Muscle of leg (tissue), 11 donors: ENCODE results near the gene ANKRD11. TPM values are rescaled to one million over a fixed set of nuclear protein-coding genes. Genes with fewer than 3 reads are reported as not detected.
"Not testable (repeated sequence)": the region's sequence is repeated elsewhere in the genome, so short reads cannot be mapped to it uniquely, and the experiment has no call there.

ENCODE experiments used
- DNase-seq: peaks from one replicate; pipeline ENCODE4 v3.0.0; 2013
- H3K27ac ChIP-seq: one replicate; pipeline ENCODE4 v1.5.1; 2013; ENCODE audit warnings: mild to moderate bottlenecking, low read length, control low read depth
- H3K27me3 ChIP-seq: one replicate; pipeline ENCODE4 v1.6.1; 2013; ENCODE audit warnings: low read length; ENCODE audit not compliant: control insufficient read depth, insufficient read depth
- H3K36me3 ChIP-seq: one replicate; pipeline ENCODE4 v1.6.1; 2013; ENCODE audit warnings: low read length; ENCODE audit not compliant: control insufficient read depth, insufficient read depth
- H3K4me1 ChIP-seq: one replicate; pipeline ENCODE4 v1.6.1; 2013; ENCODE audit warnings: low read length; ENCODE audit not compliant: control insufficient read depth, insufficient read depth
- H3K4me3 ChIP-seq: one replicate; pipeline ENCODE4 v1.5.1; 2013; ENCODE audit warnings: low read length, control low read depth
- H3K9me3 ChIP-seq: replicated peaks from 2 replicates; pipeline ENCODE4 v1.6.1; 2013; ENCODE audit warnings: low read depth, low read length; ENCODE audit not compliant: control insufficient read depth
- WGBS: methylation state at CpG from one replicate; pipeline ENCODE4 v1.1.5; 2013; ENCODE audit warnings: missing lambda C conversion rate; ENCODE audit not compliant: insufficient coverage; 5-methylcytosine and 5-hydroxymethylcytosine counted together
- polyA plus RNA-seq, 8 donors: library from polyadenylated mRNA; unstranded; fragments of 120-200 nt; gene quantifications; one replicate each; pipeline versions ENCODE4 v1.2.1 to v1.2.3, GENCODE V29; 2013; ENCODE audit warnings: inconsistent platforms in 1 of 8, low replicate concordance in 1 of 8; ENCODE audit not compliant: insufficient read length in 8 of 8, insufficient read depth in 1 of 8
- total RNA-seq: library from RNA; stranded (reverse); fragments of 120-200 nt; gene quantifications from one replicate; pipeline ENCODE4 v1.2.4, GENCODE V29; 2013

ANKRD11 gene
- total and polyA plus RNA-seq, 9 donors = 34.0 to 79.8 (median 63.6) TPM

DNA sequence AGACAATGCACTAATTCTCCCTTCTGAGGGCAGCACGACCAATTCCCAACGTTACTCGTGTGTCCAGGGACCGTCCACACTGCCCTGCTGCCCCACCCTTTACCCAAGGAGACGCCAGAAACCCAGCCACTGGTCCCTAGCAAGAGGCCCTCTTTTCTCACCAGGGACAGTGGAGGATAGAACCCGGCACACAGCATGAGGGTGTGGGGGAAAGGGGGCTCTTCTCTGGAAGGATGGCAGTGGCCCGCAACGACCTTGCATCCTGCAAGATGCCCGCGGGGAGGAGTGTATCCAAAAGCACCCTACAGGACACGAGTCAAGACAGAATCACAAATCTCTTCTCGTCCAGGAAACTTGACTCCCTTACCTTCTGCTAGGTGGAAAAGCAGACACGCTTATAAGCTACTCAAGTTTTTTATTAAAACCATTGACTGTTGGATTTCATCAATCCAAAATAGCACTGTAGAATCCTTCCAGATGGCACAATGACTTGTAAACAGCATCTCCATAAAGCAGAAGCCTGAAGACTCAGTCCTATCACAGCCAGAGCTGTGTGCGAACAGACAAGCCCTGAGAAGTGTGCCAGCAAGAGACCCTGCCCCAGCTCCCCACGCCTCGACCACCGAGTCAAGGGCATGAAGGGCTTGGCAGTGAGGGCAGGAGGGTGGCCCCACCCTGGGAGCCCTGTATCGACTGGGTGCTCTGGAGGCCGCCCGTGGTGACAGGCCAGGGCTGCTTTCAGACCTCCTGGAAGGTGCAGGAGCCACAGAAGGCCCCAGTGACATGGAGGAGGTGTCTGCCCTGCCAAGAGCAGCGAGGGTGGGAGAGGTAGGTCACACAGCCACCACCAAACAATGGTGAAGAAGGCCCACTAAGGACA is 103.8 kb downstream of the ANKRD11 start:
- Histone ChIP-seq H3K4me3 (no peak overlapping the region), H3K27ac (no peak overlapping the region), H3K4me1 (peaks cover 19% of the 10 kb centered on the region), H3K27me3 (no peaks in the 10 kb centered on the region), H3K36me3 (no peaks in the 10 kb centered on the region), H3K9me3 (no peaks in the 10 kb centered on the region)
- 77% methylated on average over 14 of the region's 21 CpGs for whole genome bisulfite sequencing
- DNase-seq = no peak

DNA sequence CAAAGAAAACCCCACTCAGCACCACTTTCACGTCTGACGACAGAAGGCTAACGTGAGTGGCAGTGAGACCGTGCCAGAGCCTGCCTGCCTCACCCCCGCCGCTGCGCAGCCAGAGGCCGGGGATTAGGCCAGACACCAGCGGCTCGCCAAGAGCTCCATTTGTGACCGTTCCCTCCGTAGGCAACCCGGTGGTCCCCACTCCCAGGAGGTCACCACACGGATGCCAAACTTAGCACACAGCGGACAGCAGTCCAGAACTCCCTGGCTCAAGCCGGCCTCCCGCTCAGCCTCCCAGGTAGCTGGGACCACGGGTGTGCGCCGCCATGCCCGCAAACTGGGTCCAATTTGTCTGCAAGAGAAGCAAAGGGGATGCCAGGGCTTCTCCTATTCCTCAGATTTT is 104.6 kb downstream of the ANKRD11 start:
- Histone ChIP-seq H3K27me3 (no peaks in the 10 kb centered on the region), H3K4me3 (no peak overlapping the region), H3K36me3 (no peaks in the 10 kb centered on the region), H3K9me3 (no peaks in the 10 kb centered on the region), H3K27ac (no peak overlapping the region), H3K4me1 (peaks cover 17% of the 10 kb centered on the region)
- no peak for DNase-seq
- WGBS = 86% methylated on average over 20 of the region's 21 CpGs

DNA sequence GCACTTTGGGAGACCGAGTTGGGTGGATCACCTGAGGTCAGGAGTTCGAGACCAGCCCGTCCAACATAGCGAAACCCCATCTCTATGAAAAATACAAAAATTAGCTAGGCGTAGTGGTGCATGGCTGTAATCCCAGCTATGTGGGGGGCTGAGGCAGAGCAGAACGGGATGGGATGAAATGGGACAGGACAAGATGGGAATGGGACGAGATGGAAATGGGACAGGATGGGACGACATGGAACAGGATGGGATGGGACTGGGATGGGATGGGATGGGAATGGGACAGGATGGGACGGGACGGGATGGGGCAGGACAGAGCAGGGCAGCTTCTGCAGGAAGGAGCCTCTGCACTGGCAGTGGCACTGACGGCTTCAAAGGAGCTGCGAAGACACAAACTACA is 106.1 kb downstream of the ANKRD11 start:
- no peak for DNase-seq
- Histone ChIP-seq H3K9me3 (no peaks in the 10 kb centered on the region), H3K27me3 (no peaks in the 10 kb centered on the region), H3K36me3 (no peaks in the 10 kb centered on the region), H3K27ac (no peak overlapping the region), H3K4me3 (no peak overlapping the region), H3K4me1 (peaks cover 20% of the 10 kb centered on the region)
- 78% methylated on average over 7 of the region's 12 CpGs for WGBS

DNA sequence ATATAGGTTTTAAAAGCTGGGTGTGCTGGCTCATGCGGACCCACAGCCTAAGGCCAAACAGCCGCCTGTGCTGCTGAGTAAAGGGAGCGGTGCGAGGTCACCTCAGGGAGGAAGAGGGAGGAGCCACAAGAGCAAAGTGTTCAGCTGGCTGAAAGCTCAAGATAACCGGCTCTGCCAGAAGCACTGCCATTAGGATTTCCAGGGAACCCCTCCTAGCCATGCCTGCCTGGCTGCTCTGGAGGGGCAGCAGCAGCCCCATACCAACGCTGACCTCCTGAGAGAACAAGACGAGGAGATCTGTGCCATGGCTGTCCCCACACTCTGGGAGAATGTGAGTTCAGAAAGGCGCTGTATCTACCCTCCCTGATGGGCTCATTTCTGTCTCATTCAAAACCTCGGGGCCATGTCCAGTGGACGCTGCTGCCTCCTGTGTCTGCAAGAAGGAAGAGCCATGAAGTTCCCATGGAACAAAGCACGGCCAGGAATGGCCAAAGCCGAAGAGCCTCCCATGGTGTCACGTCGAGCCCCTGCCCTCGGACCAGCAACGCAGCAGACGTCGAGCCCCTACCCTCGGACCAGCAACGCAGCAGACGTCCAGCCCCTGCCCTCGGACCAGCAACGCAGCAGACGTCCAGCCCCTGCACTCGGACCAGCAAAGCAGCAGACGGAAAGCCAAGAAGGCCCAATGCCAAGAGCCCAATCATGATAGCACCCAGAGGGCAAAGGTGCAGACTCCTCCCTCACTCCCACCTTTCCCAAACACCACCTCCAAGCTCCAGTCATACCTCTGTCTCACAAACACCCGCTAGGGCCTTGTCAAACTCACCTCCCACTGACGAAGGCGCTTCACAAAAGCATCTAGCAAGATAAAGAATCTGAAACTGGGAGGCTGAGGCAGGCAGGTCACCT is 107.0 kb downstream of the ANKRD11 start:
- no peaks in the 10 kb centered on the region for H3K9me3 ChIP-seq
- H3K4me3 ChIP-seq = no peak overlapping the region
- no peaks in the 10 kb centered on the region for H3K36me3 ChIP-seq
- peak overlapping the region; percentile 0 for H3K27ac ChIP-seq
- WGBS = 54% methylated on average over 26 of the region's 29 CpGs
- no peak for DNase-seq
- H3K27me3 ChIP-seq = no peaks in the 10 kb centered on the region
- peaks cover 27% of the 10 kb centered on the region for H3K4me1 ChIP-seq

DNA sequence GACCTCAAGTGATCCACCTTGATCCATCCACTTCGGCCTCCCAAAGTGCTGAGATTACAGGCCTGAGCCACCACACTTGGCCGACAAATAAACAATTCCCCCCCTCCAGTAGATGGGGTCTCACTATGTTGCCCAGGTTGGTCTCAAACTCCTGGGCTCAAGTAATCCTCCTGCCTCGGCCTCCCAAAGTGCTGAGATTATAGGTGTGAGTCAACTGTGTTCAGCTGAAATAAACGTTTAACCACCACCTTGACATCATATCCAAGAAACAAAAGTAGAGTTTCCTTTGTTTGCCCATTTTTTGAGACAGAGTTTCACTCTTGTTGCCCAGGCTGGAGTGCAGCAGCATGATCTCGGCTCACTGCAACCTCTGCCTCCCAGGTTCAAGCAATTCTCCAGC is 107.8 kb downstream of the ANKRD11 start:
- H3K27ac ChIP-seq = not testable (repeated sequence)

DNA sequence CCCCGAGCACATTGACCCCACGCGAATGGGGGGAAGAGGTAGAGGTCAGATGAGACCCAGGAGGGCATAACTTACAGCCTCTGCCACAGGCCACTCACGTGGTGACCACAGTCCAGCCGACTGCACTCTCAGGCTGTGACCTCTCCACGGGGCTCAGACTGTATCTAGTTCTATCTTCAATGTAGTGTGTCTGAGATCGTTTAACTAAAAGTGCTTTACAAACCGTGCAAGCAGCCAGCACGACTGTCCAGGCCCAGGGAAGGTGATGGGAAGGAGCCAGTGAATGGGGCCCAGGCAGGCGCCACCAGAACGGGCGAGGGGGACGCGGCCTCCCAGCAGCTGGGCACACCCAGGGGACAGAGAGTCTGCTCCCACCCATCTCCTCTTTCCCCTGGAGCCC is 108.6 kb downstream of the ANKRD11 start:
- Histone ChIP-seq H3K9me3 (peaks cover 3% of the 10 kb centered on the region), H3K36me3 (no peaks in the 10 kb centered on the region), H3K27ac (no peak overlapping the region), H3K4me3 (no peak overlapping the region), H3K4me1 (peaks cover 24% of the 10 kb centered on the region), H3K27me3 (no peaks in the 10 kb centered on the region)
- WGBS = no CpG with 5 or more reads among the region's 14 CpGs
- no peak for DNase-seq

More for the DNA sequence above, 107.8 kb downstream of the ANKRD11 start:
- H3K36me3 ChIP-seq, H3K27me3 ChIP-seq, H3K9me3 ChIP-seq, H3K4me3 ChIP-seq, DNase-seq: not testable (repeated sequence)
- 35% methylated on average over 3 of the region's 5 CpGs for WGBS
- H3K4me1 ChIP-seq = peaks cover 27% of the 10 kb centered on the region

DNA sequence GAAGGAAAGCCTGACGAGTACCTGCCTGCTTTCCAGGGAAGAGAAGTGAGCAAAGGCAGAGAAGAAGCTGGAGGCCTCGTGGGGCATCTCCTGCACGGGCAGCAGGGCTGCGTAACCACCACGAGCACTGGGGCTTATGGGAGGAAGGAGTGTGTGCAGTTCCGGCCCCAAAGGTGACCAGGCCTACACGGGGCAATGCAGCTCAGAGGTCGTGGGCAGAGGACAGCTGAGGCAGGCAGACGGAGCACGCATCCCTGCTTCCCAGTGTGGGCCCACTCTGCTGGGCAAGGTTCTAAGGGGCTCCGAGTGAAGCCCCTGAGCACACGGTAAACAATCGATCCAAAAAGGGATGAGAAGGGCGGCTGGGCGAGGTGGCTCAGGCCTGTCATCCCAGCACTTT is 109.7 kb downstream of the ANKRD11 start:
- H3K4me3 ChIP-seq = no peak overlapping the region
- DNase-seq = no peak
- H3K9me3 ChIP-seq = peaks cover 8% of the 10 kb centered on the region
- H3K27ac ChIP-seq = no peak overlapping the region
- 70% methylated on average over 15 of the region's 15 CpGs for WGBS
- H3K4me1 ChIP-seq = peaks cover 24% of the 10 kb centered on the region
- H3K27me3 ChIP-seq = no peaks in the 10 kb centered on the region
- H3K36me3 ChIP-seq = no peaks in the 10 kb centered on the region

DNA sequence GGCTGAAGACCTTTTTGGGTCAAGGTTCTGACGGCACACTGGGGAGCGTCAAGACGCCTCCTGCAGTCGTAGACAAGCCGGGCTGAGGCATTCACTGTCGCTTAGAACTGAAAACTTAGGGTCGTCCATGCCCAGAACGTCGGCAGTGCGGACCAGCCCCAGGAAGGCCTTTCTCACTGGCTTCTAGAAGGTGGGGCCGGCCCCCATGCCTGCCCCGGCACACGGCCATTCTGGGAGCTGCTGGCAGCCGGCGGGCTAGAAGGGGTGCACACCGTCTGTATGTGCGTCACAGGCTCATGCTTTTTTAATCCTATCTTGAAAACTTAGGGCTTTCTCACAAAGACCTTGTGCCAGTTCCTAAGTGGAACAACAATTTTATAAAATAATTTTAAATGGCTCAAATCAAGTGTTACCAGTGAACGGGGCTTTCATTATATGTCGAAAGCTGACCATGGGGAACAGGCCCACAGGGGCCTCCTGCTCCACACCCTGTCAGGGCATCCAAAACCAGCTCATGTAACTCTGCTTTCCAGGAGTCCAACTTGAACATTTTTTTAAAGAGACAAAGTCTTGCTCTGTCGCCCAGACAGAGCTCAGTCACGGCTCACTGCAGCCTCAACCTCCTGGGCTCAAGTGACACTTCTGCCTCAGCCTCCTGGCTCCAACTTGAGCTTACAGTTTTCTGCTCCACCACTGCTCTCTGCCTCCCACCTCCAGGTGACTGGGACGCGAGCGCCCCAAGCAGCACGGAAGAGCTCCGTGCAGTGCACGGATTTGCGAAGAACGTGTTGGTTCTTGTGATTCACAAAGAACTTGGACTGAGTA is 111.2 kb downstream of the ANKRD11 start:
- H3K27me3 ChIP-seq = no peaks in the 10 kb centered on the region
- DNase-seq = peak; percentile 41
- 56% methylated on average over 21 of the region's 29 CpGs for WGBS
- no peak overlapping the region for H3K4me3 ChIP-seq
- H3K9me3 ChIP-seq = peaks cover 8% of the 10 kb centered on the region
- H3K27ac ChIP-seq = no peak overlapping the region
- H3K36me3 ChIP-seq = no peaks in the 10 kb centered on the region
- peaks cover 34% of the 10 kb centered on the region for H3K4me1 ChIP-seq

DNA sequence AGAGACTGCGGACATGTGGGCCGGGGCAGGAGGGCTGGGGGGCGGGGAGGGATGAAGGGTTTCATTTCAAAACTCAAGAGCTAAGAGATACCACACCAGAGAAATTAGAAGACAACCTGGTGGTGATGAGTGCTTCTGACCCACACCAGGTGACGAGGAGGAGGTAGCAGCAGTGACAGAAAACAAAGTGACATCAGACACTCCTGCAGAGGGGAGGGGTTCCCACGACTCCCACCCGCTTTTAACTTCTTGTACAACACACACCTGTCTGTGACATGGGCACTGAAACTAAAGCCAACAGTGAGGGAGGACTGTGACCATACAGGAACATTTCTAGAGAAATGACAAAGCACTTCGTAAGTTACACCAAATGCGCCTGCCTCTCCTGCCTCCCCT is 112.9 kb downstream of the ANKRD11 start:
- H3K27me3 ChIP-seq = no peaks in the 10 kb centered on the region
- peaks cover 8% of the 10 kb centered on the region for H3K9me3 ChIP-seq
- no peak for DNase-seq
- H3K4me3 ChIP-seq = no peak overlapping the region
- peaks cover 4% of the 10 kb centered on the region for H3K36me3 ChIP-seq
- H3K27ac ChIP-seq = peak overlapping the region; percentile 13
- peaks cover 39% of the 10 kb centered on the region for H3K4me1 ChIP-seq
- no CpG with 5 or more reads among the region's 8 CpGs for WGBS
